Stimulated activated CD4-positive, alpha-beta T cell treated with anti-CD3 and anti-CD28 coated beads, TNF-alpha, amount 100 ng/mL, for 24 hours (primary cell): ENCODE measurements around the gene FAM241A.

Experiments used
- DNase-seq, 3 experiments: peaks; one replicate each; pipeline ENCODE4 v3.0.0-alpha.2; 2020; ENCODE audit warnings: low read depth in 3 of 3

Gene FAM241A

DNA sequence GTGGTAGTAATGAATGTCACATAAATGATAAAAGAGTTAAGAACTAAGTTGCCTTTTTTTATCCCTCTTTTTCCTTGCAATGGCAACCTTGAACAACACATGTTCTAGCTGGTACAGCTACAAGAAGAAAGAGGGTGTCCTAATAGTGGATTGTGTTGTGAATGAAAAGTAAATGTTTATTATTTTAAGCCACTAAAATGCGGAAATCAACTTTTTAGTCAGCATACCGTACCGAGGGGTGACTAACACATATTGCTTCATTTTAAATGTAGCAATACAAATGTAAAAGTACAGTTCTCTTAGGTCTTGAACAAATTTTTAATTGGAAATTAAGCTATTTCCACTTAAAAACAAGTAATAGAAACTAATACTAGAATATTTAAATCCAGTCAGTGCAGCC is 68.6 kb downstream of the FAM241A start:
- DNase-seq = no peak

DNA sequence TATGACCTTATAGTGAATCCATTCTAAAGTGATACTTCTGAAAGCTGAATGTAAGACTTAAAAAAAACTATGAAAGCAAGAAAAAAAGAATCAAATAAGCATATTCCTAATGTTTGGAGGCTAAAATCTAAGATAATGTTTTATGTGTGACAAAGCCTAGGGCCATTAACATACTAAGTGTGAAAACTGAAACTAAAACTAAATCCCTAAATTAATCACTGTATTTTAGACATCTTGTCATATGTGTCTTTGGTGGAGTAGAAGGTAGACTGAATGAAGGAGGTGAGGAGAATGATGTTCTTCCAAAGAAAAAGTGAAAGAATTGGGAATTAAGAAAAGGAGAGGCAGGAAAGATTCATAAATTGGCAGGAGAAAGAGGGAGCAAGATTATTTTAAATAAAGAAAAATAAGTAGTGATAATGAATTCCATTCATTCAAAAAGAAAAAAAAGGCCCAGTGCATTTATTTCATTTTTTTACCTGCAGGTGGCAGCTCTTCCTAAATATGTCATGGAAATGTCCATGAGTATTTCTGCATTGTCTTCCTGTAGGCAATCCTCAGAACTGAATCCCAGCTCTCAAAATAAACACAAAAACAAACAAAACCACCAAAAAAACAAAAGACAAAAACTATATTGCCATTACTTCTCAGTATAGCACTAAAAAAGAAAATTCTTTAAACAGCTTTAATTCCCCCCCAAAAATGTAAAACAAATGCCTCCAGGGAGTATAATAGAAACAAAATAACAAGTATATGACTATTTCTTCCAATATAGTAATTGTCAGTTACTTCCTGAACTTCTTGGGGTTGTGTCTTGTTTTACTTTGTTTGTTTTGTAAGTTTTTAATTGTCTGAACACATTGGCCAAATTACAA is 69.4 kb downstream of the FAM241A start:
- no peak for DNase-seq

DNA sequence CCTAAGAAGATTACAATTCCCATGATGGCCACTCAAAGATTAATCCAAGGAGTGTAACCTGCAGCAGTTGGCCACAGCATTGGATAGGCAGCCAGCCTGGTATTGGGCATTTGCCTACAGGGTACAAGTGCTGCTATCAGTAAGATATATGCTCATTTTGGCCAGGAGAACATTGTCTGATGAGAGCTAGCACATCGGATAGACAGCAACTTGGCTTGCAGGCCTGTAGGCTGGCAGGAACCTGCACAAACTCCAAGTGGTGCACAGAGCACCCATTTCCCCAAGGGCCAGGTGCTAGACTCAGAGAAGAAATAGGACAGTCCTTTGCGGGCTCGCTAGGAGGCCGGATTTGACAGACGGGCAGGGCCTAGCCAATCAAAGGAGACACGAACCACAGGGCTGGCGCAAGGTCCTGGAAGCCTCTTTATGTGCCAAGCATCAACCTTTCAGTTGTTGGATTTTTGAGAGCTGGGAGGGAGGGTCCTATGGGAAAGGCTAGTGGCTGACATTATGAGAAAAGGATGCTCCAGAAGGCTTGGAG is 74.6 kb downstream of the FAM241A start:
- no peak for DNase-seq

DNA sequence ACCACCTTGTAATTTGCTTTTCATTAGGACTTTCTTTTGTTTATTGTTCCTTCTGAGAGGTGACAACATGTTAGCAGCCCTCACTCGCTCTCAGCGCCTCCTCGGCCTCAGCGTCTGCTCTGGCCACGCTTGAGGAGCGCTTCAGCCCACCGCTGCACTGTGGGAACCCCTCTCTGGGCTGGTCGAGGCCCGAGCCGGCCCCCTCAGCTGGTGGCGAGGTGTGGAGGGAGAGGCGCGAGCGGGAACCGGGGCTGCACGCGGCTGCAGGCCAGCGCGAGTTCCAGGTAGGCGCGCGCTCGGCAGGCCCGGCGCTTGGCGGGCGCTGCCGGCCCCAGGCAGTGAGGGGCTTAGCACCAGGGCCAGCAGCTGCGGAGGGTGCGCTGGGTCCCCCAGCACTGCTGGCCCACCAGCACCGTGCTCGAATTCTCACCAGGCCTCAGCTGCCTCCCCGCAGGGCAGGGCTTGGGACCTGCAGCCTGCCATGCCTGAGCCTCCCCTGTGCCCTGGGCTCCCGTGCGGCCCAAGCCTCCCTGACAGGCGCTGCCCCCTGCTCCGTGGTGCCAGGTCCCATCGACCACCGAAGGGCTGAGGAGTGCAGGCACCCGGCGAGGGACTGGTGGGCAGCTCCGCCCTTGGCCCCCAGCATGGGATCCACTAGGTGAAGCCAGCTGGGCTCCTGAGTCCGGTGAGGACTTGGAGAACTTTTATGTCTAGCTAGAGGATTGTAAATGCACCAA is 77.1 kb downstream of the FAM241A start:
- DNase-seq = no peak

DNA sequence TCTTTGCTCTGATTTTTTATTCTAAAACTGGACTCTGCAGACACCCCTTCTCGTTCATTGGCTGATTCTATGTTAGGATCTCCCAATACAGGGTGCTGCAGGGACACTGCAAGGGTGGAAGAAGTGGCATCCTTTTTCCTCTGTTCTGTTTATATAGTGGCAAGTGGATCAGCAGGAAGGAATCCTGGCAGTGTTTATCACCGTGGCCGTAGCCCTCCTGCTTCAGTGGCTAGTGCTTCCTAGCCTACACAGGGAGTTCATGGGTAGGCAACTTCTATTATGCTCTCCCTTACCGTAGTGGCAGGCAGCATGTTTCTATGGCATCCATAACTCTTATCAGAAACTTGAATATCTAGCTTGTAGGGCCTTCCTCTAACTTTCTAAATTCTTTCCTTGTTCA is 79.9 kb downstream of the FAM241A start:
- DNase-seq = no peak

DNA sequence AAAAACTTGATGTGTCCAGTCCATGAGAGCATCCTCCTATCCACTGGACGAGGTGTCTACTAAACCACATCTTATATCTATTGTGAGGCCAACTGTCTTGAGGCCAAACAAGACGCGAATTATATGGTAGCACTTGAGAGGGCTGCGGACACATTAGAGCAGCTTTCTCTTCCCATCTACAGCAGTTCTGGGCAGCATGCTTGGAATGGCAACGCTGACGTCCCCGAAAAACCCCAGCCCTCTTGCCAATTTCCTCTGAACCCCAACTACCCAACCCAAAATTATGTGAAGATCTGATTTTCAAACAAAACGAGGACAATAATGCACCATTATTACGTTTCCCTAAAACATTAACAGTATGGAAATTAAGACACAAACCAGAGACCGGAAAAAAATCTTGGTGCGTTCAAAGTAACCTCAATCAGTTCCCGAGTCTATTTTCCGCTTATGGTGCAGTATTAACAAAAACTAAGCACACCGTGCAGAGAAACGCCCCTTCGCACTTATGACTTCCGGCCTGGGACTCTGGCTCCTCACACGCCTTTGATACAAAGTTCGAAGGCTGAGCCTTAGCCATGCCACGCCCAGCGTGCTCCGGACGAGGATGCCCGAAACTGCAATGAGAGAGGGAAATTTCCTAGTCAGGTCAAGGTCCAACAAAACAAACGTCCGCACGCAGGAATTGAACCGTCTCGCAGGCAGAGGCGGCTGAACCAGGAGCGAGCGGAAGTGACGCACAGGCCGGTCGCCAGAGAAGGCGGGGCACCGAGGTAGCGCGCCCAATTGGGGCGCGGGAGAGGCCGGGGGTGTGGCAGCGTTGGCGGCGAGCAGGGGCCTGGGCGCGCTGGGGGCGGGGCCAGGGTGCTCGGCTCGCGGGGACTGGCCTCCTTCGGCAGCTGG is 85.9 kb downstream of the FAM241A start:
- DNase-seq = peak; percentile 94 to 97 (median 97)

DNA sequence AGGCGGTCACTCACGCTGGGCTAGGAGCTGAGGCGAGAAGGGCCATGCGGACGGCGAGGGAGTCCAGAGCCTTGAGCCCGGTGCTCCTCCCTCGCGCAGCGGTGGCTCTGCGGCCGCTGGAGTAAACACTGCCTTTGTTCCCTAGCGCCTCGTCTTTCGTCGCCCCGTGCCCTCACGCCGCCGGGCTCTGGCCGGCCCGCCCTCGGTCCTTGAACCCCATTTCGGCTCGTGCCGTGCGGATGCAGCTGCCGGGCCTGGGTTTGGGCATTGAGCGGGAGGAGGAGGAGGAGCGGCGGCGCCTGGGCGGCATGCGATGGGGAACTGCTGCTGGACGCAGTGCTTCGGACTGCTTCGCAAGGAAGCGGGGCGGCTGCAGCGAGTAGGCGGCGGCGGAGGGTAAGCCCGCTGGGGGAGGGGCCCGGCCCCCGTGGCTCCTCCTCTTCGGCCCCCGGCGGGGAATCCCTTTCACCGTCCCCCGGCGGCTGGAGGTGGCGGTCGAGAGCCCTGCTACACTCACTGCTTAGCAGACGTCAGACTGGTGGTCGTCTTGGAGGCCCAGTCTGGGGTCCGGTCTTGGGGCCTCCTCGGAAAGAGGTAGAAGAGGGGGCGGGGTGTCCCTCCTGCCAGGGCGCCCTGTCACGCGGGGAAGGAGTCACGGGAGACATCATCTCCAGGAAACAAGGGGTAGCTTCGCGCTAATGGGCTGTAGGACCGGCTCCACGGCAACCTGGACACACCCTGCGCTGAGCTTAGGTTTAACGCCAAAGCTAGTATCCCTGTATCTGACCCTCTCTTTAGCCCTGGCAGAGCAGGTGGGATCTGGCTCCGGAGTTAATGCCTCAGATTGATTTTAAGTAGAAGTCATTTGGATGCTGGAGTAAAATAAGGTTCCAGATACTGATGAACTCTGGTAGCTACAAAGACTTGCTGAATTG is 86.8 kb downstream of the FAM241A start, which contains the start of gene AP1AR:
AP1AR (plus strand) TSS at position 9 of the 935 bp plus-strand sequence; CDS start at position 314, 305 bp downstream.
- peak; percentile 54 to 78 (median 61) for DNase-seq

DNA sequence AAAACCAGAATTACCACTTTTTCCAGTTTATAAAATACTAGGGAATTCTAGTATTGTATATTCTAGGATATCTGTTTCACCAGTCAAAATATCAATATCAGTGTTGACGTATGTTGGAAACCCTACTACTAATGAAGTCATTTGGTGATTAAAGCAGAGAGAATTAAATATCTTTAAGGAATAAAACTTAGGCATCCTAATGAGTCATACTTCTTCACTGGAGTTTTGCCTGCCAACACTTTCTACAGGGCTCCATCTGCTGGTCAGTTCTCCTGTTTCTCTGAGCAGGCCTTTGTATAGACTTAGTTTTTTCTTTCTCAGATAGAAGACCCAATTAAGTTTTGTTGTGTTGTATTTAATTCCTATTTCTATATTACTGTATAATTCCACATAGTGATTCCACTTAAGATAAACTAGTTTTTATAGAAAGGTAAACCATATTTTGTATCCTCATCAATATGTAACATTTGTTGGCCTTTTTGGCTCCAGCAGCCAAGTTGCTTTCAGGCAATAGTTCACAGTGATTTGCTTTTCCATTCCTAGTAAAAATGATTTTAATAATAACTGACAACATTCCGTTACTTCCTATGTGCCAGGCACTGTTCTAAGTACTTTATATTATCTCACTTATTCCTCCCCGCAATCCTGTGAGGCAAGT is 89.8 kb downstream of the FAM241A start:
- DNase-seq = peak in 2 of 3 experiments; percentile 24 to 31

DNA sequence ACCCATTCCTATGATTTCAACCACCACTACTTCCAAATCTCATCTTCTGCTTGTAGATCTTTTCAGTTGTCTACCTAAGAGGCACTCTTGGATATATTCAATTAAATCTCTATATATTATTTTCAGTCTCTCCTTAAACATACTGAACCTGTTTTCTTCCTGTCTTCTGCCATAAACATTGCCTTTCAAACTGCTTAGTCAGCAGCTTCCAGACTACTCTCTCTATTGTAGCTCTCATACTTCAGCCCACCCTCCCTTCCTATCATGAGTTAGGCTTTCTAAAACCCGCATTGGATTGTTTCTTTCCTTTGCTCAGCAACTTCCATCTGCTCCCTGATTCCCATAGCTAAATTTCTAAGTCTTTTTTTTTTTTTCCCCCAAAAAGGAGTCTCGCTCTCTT is 90.8 kb downstream of the FAM241A start:
- DNase-seq = no peak

DNA sequence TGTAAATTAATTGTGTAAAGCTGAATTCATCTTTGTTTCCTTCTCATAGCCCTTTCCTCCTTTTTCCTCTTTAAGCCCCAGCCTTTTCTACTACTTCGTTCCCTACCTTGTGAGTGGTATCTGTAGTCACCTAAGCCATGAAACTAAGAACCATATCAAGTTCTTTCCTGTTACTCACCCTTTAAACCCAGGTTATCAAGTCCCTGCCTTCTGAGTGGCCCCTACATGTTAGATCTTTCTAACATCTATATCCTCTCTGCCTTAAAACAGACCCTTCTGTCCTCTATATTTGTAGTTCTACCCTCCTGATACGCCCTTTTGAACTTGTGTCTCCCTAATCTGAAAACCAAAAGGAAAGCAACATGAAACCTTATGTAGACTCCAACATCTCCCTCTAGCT is 93.6 kb downstream of the FAM241A start:
- no peak for DNase-seq
